Mammary epithelial cell (primary cell): ENCODE data around the gene TCERG1L.

ENCODE experiments used
- EZH2 ChIP-seq: IDR thresholded peaks from 2 replicates; pipeline ENCODE4 v1.6.1; 2012; ENCODE audit warnings: low read length, inconsistent platforms, borderline replicate concordance
- TF ChIP-seq, protein P1 (sequence below), 2 donors: IDR thresholded peaks in 1 of 2; conservative IDR thresholded peaks in 1 of 2; 2 replicates each; pipeline ENCODE4 v1.5.1; 2011 to 2012; ENCODE audit warnings: inconsistent platforms in 2 of 2, low read length in 2 of 2, mild to moderate bottlenecking in 2 of 2, control low read depth in 1 of 2, low read depth in 1 of 2; ENCODE audit not compliant: insufficient read depth in 1 of 2; ENCODE audit errors: extremely low read depth in 1 of 2

DNA sequence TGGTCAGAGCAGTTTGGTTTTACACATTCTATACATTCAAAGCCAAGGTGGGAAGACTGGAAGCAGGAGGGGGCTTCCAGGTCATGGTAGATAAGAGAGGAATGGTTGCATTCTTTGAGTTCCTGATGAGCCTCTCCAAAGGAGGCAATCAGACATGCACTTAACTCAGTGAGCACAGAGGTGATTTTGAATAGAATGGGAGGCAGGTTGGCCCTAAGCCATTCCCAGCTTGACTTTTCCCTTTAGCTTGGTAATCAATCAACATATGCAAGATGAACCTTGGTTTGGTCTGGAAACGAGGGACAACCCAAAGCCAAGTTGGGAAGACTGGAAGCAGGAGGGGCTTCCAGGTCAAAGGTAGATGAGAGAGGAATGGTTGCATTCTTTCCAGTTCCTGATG, 31.4 kb downstream of the TCERG1L start:
- TF ChIP-seq, protein P1, sequence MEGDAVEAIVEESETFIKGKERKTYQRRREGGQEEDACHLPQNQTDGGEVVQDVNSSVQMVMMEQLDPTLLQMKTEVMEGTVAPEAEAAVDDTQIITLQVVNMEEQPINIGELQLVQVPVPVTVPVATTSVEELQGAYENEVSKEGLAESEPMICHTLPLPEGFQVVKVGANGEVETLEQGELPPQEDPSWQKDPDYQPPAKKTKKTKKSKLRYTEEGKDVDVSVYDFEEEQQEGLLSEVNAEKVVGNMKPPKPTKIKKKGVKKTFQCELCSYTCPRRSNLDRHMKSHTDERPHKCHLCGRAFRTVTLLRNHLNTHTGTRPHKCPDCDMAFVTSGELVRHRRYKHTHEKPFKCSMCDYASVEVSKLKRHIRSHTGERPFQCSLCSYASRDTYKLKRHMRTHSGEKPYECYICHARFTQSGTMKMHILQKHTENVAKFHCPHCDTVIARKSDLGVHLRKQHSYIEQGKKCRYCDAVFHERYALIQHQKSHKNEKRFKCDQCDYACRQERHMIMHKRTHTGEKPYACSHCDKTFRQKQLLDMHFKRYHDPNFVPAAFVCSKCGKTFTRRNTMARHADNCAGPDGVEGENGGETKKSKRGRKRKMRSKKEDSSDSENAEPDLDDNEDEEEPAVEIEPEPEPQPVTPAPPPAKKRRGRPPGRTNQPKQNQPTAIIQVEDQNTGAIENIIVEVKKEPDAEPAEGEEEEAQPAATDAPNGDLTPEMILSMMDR (conservative IDR thresholded peaks at IDR 0.05 in 1 of 2, IDR thresholded peaks at IDR 0.05 in 1 of 2; ENCODE audit: extremely low read depth in 1 of 2, insufficient read depth in 1 of 2, low read depth in 1 of 2, low read length in 2 of 2), result no peak
- TF ChIP-seq EZH2, result no peak
